22Rv1 (cell line): ENCODE measurements around the gene TUT7.

ENCODE experiments used
- CTCF ChIP-seq: fragments of 450-650 bp; IDR thresholded peaks from 2 replicates; pipeline ENCODE4 v1.5.1; 2017; ENCODE audit warnings: mild to moderate bottlenecking
- ZFX ChIP-seq: fragments of 450-650 bp; IDR thresholded peaks from 2 replicates; pipeline ENCODE4 v1.6.1; 2017; ENCODE audit warnings: antibody characterized with exemption, borderline replicate concordance

- TF ChIP-seq CTCF, result no peak
- no peak for TF ChIP-seq ZFX
Measured at GRCh38 chr9:86282979-86283535, 71.2 kb downstream of the TUT7 start.
